NOMO-1 treated with DMSO at 0.1 percent for 48 hours (cell line): Measurements from ENCODE around the gene PTP4A1.
"Not testable (repeated sequence)": the region's sequence is repeated elsewhere in the genome, so short reads cannot be mapped to it uniquely, and the experiment has no call there.

Source experiments
- DNase-seq: peaks from one replicate; lab custom pipeline; 2025; ENCODE audit not compliant: unreplicated experiment; lab: John Stamatoyannopoulos, UW

PTP4A1 gene

GRCh38 chr6:63572044-63572746 is at the start of gene PTP4A1, which contains the start of gene LOC128125822:
TSS of gene PTP4A1 (plus strand) at chr6:63572480. CDS start at chr6:63576881, 4,401 bp downstream.
TSS of gene LOC128125822 (plus strand) at chr6:63572480.
- DNase-seq: peak; percentile 94

GRCh38 chr6:63522911-63523287 is 49.4 kb upstream of the PTP4A1 start:
- not testable (repeated sequence) for DNase-seq

DNA sequence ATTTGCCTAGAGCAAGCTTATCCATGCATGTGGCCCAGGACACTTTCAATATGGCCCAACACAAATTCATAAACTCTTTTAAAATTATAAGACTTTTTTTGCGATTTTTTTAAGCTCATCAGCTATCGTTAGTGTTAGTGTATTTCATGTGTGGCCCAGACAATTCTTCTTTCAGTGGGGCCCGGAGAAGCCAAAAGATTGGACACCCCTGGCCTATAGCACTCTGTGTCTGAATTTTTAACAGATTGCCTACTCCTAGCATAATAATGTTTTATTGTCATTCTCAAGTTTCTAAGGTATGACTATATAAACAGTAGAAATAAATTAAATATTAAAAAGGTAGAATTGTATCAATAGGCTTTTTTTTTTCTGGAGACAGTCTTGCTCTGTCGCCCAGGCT is 48.6 kb upstream of the PTP4A1 start:
- no peak for DNase-seq

GRCh38 chr6:63525186-63525878 is 46.9 kb upstream of the PTP4A1 start:
- DNase-seq: no peak

- DNase-seq: no peak
These were observed 45.3 kb upstream of the PTP4A1 start for GRCh38 chr6:63526931-63527330.

GRCh38 chr6:63527658-63528514 is 44.4 kb upstream of the PTP4A1 start:
- no peak for DNase-seq

- DNase-seq: no peak
These were observed 42.8 kb upstream of the PTP4A1 start for GRCh38 chr6:63529498-63529897.

GRCh38 chr6:63530182-63530581 is 42.1 kb upstream of the PTP4A1 start:
- DNase-seq: no peak

DNA sequence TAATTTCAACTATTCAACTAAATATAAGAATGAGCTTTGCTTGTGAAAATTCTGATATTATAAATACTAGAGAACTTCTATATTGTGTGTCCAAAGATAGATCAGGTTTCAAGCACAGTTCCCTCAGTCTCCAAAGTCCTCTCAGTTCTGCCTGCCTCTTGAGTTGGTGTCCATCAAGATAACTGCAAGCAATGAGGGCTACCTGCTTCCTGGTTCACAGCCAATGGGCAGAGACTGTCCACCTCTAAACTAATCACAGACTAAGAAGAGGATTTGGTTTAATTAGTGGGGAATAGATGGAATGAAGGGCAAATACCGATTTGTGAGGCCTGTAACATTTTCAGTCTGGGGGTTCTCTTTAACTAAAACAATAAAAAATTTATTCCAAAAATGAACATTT is 41.3 kb upstream of the PTP4A1 start:
- no peak for DNase-seq

- no peak for DNase-seq
These were observed 39.3 kb upstream of the PTP4A1 start for GRCh38 chr6:63533026-63533425.

DNA sequence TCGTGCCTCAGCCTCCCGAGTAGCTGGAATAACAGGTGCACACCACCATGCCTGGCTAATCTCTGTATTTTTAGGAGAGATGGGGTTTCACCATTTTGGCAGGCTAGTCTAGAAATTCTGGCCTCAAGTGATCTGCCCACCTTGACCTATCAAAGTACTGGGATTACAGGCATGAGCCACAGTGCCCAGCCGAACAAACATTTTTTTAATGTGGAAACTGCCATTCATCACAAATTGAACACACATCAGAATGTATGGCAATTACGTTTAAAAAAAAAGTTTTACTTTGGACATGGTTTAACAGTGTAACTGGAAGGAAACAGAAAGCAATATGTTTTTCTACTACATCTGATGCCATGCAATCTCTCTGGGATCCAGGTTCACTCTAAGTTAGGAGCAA is 38.3 kb upstream of the PTP4A1 start:
- DNase-seq: no peak

DNA sequence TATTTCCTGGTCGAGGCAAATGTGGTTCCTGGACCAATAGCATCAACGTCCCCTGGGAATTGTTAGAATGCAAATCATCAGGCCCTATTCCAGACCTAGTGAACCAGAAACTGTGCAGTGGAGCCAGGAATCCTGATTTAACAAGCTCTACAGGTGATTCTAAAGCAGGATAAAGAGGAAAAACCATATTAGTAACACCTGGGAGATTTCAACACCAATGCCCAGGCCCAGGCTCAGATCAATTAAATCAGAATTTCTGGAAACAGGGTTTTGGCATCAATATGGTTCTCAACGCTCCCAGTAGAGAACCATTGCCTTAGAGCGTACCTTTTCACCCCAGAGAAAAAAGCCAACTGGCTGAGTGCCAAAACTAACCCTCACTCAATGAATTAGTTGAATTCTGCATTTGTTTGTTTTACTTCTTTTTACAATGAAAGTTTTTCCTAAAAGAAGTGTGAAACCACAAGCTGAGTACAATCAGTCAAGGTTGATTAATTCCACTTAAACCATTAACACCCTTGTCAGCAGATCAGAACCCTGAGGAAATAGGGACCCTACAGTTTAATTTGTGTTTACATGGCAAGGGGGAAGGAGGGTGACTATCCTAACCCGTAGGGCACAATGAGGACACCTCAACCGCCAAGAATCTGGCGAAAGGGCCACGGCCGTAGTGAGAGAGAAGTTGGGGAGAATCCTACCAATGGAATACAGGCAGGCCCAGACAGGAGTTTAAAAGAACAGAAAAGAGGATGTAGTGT is 34.9 kb upstream of the PTP4A1 start:
- DNase-seq: no peak

- DNase-seq: no peak
These were observed 34.4 kb upstream of the PTP4A1 start for GRCh38 chr6:63537959-63538300.

- no peak for DNase-seq
These were observed 33.7 kb upstream of the PTP4A1 start for GRCh38 chr6:63538550-63538949.

- no peak for DNase-seq
These were observed 29.3 kb upstream of the PTP4A1 start for GRCh38 chr6:63543001-63543400.

GRCh38 chr6:63543982-63544381 is 28.3 kb upstream of the PTP4A1 start:
- no peak for DNase-seq

GRCh38 chr6:63546236-63546635 is 26.0 kb upstream of the PTP4A1 start:
- DNase-seq: no peak

- DNase-seq: no peak
These were observed 25.6 kb upstream of the PTP4A1 start for GRCh38 chr6:63546697-63547096.

- DNase-seq: no peak
These were observed 23.2 kb upstream of the PTP4A1 start for GRCh38 chr6:63549076-63549475.

DNA sequence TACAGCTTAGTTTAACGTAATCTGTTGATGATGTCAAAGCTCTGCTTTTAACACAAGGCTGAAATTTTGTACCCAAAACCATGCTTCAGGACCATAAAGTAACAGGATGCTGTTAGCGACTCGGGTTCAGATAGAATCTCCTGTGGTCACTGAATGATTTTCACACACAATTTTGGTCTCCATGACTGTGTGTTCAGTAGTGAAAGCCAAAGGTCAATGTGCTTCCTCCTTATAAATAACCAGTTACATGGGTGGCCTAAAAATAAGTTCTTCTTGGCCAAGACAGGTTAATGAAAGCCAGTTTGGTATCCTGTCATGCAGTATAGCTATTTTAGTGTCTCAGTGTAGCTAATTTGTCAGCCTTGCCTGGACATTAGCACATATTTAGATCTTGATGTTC is 19.1 kb upstream of the PTP4A1 start:
- DNase-seq: peak; percentile 45

DNA sequence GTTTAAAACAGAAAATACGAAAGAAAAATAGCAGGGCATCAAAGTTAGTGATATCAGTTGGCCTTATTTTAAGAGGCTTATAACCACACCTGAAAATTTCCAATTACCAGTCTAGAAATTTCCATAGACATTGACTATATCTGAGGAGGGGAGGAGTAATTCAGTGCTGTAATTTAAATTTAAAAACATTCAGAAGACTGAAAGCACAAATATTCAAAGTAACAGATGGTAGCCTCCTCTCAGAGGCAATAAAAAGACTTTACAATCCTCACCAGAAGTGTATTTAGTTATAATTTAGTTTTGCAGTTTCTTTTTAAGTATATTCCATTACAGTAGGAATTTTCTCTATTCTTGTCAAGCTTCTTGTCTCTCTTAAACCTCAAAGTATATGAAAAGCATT is 18.4 kb upstream of the PTP4A1 start:
- DNase-seq: no peak
